ENCODE data around the gene SYPL2.

DNA sequence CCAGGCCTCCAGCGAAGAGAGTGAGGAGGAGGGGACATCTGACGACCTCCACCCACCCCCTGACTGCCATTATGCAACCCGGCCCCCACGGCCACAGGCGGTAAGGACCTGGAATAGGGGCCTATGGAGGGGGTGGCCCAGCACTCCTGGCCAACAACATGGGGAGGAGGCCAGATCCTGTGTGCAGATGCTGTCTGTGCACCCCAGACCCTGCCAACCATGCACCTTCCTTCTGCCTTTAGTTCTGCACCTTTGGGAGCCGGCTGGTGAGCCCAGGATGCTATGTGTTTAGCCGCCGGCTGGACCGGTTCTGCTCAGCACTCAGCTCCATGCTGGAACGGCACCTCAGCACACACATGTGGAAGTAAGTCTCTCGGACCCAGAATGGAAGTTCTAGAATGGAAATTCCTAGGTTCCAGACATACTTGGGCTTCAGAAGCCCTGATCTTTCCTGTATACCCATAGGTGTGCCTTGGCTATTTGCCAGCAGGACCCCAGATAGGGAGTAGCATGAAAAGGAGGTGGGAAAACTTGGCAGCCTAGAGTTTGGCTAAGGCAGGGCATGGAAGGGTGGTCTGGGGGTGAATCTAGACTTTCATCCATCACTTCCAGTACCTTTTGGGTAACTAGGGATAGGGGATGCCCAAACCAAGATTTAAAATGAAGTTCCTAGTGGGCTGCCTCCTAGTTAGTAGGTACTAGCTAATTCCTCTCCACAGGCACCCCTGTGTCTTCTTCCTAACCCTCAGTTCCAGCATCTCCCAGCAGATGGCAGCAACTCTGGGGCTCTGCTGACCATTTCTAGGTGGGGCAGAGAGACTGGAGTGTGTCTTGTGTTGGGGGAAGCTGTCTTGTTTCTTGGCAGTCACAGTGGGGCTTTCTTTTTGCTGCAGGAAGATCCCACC, 23.9 kb downstream of the SYPL2 start:
- TF ChIP-seq, protein P1, sequence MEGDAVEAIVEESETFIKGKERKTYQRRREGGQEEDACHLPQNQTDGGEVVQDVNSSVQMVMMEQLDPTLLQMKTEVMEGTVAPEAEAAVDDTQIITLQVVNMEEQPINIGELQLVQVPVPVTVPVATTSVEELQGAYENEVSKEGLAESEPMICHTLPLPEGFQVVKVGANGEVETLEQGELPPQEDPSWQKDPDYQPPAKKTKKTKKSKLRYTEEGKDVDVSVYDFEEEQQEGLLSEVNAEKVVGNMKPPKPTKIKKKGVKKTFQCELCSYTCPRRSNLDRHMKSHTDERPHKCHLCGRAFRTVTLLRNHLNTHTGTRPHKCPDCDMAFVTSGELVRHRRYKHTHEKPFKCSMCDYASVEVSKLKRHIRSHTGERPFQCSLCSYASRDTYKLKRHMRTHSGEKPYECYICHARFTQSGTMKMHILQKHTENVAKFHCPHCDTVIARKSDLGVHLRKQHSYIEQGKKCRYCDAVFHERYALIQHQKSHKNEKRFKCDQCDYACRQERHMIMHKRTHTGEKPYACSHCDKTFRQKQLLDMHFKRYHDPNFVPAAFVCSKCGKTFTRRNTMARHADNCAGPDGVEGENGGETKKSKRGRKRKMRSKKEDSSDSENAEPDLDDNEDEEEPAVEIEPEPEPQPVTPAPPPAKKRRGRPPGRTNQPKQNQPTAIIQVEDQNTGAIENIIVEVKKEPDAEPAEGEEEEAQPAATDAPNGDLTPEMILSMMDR (IDR thresholded peaks at IDR 0.05; ENCODE audit: low read length): peak; percentile 74
- no peak for TF ChIP-seq EZH2 (IDR thresholded peaks at IDR 0.05; ENCODE audit: borderline replicate concordance, low read length)
